NCI-H2029 treated with DMSO at 0.1 percent for 48 hours (cell line): ENCODE data around the gene PTPRJ.
"Not testable (repeated sequence)": the region's sequence is repeated elsewhere in the genome, so short reads cannot be mapped to it uniquely, and the experiment has no call there.

Source experiments
- DNase-seq: peaks from one replicate; lab custom pipeline; 2025; lab: John Stamatoyannopoulos, UW

PTPRJ gene

DNA sequence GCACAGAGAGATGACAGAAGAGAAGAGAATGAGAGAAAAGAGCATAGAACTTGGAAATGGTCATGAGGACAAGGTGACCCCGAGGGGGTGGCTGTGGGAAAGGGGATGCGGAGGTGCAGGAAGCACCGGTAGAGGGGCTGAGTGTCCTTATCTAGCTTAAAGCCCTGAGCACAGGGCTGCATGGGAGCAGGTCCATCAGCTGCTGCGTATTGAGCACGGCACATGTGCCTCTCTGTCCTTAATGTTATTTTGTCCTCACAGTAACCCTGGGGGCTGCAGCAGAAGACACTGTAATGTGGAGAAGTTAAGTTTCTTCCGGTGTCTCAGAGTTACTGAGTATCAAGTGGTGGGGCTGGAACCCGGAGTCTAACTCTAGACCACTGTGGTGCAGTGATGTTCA lies 141.9 kb downstream of the PTPRJ start:
- DNase-seq: no peak

GRCh38 chr11:48122656-48123055 lies 142.3 kb downstream of the PTPRJ start:
- DNase-seq: no peak

GRCh38 chr11:48123254-48123875 lies 143.0 kb downstream of the PTPRJ start:
- no peak for DNase-seq

DNA sequence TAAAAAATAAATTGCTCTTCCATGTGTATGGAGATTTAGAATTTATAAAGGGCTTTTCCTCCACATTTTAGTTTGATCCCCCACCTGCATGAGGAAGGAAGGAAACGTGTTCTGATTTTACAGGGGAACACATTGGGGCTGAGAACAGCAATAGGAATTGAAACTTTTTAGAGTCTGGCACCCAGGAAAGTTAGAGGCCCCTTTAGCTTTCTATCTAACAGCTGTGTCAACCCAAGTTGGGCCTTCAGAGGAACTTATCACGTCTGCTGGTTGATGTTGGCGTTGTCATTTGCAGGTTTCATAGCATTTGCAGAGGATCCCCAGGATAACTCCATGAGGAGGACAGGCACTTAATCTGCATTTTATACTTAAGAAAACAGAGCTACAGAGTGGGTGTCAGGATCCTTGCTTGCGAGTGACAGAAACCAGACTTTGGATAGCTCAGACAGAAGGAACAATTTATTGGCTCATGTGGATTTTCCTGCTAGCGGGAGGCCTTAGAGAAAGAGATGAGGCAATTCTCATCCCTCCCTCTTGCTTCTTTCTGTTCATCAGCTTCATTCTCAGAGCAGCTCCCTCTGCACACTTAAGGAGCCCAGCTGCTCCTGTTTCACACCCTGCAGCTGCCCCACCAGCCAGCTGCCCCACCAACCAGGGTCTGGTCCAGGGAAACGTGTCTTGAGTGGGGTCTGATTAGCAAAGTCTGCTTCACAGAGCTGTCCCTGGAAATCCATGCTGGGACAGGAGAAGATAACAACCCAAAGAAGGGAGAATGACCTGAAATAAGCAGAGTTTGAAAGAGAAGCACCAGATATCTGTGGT lies 143.8 kb downstream of the PTPRJ start:
- no peak for DNase-seq

DNA sequence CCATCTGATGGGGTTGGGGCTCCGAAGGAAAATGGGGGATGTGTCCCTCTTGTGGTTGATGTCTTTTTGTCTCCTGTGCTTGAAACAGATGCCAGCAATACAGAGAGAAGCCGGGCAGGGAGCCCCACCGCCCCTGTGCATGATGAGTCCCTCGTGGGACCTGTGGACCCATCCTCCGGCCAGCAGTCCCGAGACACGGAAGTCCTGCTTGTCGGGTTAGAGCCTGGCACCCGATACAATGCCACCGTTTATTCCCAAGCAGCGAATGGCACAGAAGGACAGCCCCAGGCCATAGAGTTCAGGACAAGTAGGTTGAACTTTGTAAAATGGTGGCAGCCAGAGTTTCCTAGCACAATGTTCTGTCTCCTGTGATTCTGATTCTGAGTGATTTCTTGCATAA lies 144.5 kb downstream of the PTPRJ start:
- no peak for DNase-seq

DNA sequence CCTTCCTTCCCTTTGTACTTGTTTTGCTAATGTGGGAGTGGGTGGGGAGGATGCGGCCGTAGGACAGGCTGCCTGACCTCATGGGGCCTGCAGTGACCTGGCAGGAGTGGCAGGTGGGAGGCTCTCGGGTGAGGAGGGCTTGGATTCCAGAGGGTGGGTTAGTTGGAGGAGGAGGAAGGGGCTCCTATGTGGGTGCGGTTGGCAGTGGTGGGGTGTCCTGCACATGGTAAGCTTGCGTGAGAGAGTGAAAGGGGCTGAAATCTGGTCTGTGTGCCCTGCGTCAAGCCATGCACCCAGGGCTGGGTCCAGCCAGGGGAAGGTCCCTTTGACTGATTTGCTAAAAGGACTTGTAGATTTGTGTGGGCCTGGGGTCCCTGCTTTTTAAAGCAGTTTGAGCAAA lies 145.5 kb downstream of the PTPRJ start:
- no peak for DNase-seq

DNA sequence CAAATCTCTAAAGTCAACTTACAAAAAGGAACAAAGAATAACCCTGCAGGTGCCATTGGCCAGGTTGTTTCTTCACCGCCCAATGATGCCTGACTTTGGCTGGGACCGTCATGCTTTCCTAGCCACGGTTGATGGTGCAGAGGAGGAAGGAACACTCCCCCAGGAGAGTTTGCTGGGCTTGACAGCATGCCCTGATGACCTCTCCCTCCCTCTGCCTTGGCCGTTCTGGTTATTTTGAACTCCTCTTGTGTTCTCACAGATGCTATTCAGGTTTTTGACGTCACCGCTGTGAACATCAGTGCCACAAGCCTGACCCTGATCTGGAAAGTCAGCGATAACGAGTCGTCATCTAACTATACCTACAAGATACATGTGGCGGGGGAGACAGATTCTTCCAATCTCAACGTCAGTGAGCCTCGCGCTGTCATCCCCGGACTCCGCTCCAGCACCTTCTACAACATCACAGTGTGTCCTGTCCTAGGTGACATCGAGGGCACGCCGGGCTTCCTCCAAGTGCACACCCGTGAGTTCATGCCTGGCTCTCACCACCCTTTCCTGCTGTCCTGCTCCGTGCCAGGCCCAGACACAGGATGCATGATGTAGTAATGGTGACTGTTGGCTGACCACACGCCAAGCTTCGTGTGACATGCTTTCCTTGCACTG lies 147.3 kb downstream of the PTPRJ start:
- no peak for DNase-seq

GRCh38 chr11:48129697-48130395 lies 149.5 kb downstream of the PTPRJ start:
- DNase-seq: no peak

- no peak for DNase-seq
Measured at GRCh38 chr11:48134221-48134922, 154.0 kb downstream of the PTPRJ start.

DNA sequence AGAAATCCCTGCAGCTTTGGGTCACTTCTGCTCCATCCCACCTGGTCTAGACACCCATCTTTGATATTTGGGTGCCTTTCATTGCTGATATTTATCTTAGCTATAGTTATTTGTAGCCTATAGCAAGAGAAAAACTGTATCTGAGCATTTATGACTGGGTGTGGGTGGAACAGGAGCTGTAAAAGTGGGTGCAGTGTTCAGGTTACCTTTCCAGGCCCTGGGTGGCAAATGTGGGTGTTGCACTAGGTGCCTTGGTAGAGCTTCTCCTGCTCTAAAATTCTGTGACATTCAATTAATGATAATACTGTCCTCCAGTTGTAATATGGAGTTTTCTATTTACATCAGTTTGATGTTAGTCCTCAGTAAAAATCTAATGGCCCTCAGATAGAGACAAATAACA lies 157.9 kb downstream of the PTPRJ start:
- no peak for DNase-seq

DNA sequence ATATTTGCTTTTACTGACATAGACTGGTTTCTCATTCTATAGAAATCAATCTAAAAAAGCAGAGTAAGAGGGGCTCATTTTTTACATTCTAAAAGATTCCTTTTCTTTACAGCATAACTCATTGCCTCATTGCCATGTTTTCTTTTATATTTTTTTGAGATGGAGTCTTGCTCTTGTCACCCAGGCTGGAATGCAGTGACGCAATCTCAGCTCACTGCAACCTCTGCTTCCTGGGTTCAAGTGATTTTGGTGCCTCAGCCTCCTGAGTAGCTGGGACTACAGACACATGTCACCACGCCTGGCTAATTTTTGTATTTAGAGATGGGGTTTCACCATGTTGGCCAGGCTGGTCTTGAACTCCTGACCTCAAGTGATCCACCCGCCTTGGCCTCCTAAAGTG lies 159.5 kb downstream of the PTPRJ start:
- DNase-seq: not testable (repeated sequence)

GRCh38 chr11:48141475-48142122 lies 161.2 kb downstream of the PTPRJ start:
- DNase-seq: no peak

DNA sequence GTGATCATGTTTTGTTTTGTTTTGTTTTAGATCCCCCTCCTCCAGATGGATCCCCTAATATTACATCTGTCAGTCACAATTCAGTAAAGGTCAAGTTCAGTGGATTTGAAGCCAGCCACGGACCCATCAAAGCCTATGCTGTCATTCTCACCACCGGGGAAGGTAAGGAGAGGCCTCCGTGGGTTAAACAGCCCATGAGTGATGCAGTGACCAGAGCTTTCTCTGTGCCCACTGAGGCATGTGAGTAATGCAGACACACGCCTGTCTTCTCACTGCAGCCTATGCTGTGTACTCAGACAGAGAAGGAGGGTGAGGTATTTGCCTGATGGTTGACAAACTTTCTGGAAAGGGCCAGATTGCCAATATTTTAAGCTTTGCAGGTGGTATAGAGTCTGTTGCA lies 162.5 kb downstream of the PTPRJ start:
- DNase-seq: no peak

DNA sequence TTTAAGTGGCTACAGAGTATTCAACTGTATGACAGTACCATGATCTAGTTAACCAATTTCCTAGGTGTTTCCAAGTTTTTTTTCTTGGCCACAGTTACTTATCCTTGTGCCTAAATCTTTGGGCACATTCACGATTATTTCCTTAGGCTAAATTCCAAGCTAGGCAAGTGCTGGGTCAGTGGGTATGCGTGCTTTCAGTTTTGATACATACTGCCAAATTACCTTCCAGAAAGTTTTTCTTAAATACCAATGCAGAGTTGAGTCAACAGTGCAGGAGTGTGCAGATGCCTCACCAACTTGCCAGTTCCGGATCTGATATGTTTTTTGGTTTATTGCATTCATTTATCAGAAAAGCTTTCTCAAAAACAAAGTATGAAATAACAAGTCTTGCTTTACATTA lies 168.4 kb downstream of the PTPRJ start:
- DNase-seq: no peak

DNA sequence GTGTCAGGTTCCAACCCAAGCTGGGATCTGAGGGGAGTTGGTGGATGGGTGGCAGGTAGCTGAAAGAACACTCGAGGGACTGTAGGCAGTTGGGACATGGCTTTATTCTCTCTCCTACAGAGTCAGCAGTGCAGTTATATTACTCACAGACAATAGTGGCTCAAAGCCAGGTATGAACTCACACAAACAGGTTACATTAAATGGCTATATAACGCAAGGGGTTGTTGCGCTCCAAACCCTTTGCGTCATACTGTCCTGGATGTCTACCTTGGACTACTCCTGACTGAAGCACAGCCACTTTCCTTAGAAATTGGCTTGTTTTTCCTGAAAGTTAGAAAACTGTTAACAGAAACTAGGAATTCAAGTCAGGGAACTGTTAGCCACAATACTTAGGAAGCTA lies 169.9 kb downstream of the PTPRJ start:
- DNase-seq: no peak

- DNase-seq: no peak
Measured at GRCh38 chr11:48154151-48154550, 173.8 kb downstream of the PTPRJ start.

DNA sequence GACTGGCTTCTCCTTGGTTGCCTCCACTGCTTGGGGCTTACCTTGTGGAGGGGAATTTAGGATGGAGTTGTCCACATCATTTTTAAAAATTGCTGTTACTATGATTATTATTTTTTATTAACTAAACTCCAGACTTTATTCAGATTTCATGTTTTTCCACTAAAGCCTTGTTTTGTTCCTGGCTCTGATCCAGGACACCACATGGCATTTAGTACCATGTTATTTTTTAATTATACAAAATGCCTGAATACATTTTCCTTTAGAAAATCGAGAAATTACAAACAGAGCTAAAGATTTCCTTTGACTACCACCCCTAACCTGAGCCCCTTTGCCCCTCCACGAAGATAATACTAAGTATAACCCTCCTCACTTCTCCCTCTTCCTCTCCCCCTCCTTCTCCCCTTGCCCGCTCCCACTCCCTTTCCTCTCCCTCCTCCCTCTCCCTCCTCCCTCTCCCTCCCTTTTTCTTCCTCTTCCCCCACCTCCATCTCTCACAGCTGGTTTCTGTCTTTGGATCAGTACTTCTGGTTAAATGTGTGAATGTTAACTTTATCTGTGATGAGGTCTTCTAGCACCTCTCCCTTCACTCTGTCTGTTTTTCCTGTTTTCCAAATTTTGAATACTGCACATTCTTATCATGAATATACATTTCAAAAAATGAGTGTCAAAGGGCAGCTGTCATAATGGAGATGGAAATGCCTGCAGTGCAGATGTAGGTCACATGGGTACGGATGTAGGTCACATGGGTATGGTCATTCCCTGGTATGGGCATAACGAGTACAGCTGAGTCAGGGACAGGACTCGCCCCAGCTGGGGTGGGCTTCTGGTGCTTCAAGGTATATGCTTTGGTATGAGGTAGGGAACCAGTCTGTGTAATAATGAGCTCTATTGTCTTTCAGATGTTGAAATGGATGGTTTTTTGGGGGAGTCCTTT lies 181.9 kb downstream of the PTPRJ start:
- DNase-seq: no peak

- no peak for DNase-seq
Measured at GRCh38 chr11:48162885-48163268, 182.5 kb downstream of the PTPRJ start.

DNA sequence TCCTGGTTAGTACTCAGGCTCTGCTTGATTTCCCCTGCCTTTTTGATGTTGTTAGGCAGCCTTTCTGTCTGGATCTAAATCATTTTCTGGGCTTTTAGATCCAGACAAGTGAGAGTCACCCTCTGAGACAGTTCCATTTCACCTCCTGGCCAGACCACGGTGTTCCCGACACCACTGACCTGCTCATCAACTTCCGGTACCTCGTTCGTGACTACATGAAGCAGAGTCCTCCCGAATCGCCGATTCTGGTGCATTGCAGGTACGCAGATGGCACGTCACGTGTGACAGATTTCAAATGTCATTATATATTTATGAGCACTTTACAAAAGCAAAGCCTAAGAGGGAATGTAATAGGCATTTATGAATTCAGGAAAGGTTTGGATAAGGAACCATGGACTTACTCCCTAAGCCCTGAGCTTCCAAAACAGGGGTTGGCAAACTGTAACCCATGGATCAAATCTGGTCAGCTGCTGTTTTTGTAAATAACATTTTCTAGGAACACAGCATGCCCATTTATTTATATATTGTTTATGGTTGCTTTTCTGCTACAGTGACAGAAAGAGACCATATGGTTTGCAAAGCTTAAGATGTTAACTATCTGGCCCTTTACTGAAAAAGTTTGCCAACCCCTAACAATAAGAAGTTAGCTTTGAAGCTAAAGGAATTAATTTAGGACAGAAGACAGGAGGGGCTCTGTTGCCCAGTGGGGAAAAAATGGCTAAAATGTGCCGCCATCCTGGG lies 183.2 kb downstream of the PTPRJ start:
- DNase-seq: no peak

- no peak for DNase-seq
Measured at GRCh38 chr11:48164836-48165235, 184.5 kb downstream of the PTPRJ start.
